Ishikawa (cell line): ENCODE data around the gene MAP4K3.

Experiments used
- CEBPB ChIP-seq: IDR thresholded peaks from 2 replicates; pipeline ENCODE4 v1.6.1; 2012
- CREB1 ChIP-seq: IDR thresholded peaks from 2 replicates; pipeline ENCODE4 v1.6.1; 2012; ENCODE audit warnings: low read depth
- EGR1 ChIP-seq: IDR thresholded peaks from 2 replicates; pipeline ENCODE4 v1.6.1; 2012
- EP300 ChIP-seq: IDR thresholded peaks from 2 replicates; pipeline ENCODE4 v1.6.1; 2012; ENCODE audit warnings: borderline replicate concordance
- FOXM1 ChIP-seq: IDR thresholded peaks from 2 replicates; pipeline ENCODE4 v1.6.1; 2012; ENCODE audit warnings: low read depth, borderline replicate concordance
- RAD21 ChIP-seq: IDR thresholded peaks from 2 replicates; pipeline ENCODE4 v1.6.1; 2012; ENCODE audit warnings: low read depth
- TAF1 ChIP-seq: IDR thresholded peaks from 2 replicates; pipeline ENCODE4 v1.6.1; 2012; ENCODE audit warnings: low read depth, mild to moderate bottlenecking
- TCF12 ChIP-seq: IDR thresholded peaks from 2 replicates; pipeline ENCODE4 v1.6.1; 2012; ENCODE audit warnings: low read depth
- TEAD4 ChIP-seq: IDR thresholded peaks from 2 replicates; pipeline ENCODE4 v1.6.1; 2012
- USF1 ChIP-seq: IDR thresholded peaks from 2 replicates; pipeline ENCODE4 v1.6.1; 2012
- YY1 ChIP-seq: IDR thresholded peaks from 2 replicates; pipeline ENCODE4 v1.6.1; 2012; ENCODE audit warnings: low read depth
- TF ChIP-seq, protein P1 (sequence below): IDR thresholded peaks from 2 replicates; pipeline ENCODE4 v1.6.1; 2012; ENCODE audit warnings: low read depth, mild to moderate bottlenecking
- TF ChIP-seq, protein P2 (sequence below): IDR thresholded peaks from 2 replicates; pipeline ENCODE4 v1.6.1; 2012

DNA sequence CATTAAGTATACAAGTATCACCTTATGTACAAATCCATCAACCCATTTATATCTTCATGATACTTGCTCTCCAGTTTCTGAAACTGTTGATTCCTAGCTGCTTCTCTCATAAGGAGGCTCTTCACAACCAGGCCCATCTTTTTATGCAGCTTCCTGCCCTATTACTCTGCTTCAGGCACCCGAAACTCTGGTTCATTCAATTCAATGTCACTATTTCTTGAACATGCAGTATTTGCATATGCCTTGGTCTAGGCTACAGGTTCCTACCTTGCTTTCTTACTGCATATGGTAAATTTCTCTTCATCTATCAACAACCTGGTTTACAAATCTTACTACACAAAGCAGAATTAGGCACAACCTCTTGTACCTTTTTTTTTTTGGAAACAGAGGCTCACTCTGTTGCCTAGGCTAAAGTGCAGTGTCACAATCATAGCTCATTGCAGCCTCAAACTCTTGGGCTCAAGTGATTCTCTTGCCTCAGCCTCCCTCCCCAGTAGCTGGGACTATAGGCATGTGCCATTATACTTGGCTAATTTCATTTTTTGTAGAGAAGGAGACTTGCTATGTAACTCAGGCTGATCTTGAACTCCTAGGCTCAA, 190.6 kb downstream of the MAP4K3 start:
- TF ChIP-seq TEAD4 (no peak), CREB1 (no peak), YY1 (no peak), EP300 (no peak), USF1 (no peak), TAF1 (no peak), EGR1 (no peak), RAD21 (no peak), CEBPB (no peak), TCF12 (no peak), FOXM1 (no peak)
- TF ChIP-seq, protein P1, sequence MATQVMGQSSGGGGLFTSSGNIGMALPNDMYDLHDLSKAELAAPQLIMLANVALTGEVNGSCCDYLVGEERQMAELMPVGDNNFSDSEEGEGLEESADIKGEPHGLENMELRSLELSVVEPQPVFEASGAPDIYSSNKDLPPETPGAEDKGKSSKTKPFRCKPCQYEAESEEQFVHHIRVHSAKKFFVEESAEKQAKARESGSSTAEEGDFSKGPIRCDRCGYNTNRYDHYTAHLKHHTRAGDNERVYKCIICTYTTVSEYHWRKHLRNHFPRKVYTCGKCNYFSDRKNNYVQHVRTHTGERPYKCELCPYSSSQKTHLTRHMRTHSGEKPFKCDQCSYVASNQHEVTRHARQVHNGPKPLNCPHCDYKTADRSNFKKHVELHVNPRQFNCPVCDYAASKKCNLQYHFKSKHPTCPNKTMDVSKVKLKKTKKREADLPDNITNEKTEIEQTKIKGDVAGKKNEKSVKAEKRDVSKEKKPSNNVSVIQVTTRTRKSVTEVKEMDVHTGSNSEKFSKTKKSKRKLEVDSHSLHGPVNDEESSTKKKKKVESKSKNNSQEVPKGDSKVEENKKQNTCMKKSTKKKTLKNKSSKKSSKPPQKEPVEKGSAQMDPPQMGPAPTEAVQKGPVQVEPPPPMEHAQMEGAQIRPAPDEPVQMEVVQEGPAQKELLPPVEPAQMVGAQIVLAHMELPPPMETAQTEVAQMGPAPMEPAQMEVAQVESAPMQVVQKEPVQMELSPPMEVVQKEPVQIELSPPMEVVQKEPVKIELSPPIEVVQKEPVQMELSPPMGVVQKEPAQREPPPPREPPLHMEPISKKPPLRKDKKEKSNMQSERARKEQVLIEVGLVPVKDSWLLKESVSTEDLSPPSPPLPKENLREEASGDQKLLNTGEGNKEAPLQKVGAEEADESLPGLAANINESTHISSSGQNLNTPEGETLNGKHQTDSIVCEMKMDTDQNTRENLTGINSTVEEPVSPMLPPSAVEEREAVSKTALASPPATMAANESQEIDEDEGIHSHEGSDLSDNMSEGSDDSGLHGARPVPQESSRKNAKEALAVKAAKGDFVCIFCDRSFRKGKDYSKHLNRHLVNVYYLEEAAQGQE: no peak
- TF ChIP-seq, protein P2, sequence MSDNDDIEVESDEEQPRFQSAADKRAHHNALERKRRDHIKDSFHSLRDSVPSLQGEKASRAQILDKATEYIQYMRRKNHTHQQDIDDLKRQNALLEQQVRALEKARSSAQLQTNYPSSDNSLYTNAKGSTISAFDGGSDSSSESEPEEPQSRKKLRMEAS: no peak
